Measurements from ENCODE around the gene TLR6.
"Not testable (repeated sequence)": the region's sequence is repeated elsewhere in the genome, so short reads cannot be mapped to it uniquely, and the experiment has no call there.

The TLR6 gene

DNA sequence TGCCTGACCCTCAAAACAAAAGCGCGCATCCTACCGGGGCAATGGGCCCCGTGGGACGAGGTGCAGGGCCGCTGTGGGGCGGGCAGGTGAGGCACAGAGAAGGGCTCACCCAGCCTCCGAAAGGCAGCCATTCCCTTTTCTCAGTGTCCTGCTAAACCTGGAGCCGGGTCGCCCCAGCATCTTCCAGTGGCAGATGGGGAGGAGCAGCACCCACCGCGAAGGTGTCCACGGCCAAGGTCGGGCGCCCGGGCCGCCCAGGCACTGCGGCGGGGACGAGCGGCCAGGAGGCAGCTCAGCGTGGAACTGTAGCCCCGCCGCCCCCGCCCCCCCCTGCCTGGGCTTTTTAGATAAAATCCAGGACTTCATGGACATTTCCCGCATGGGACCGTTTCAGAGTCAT, 32.9 kb downstream of the TLR6 start:
- DNase-seq (ENCODE audit: extremely low read depth in 1 of 2, low read depth in 1 of 2): no peak

DNA sequence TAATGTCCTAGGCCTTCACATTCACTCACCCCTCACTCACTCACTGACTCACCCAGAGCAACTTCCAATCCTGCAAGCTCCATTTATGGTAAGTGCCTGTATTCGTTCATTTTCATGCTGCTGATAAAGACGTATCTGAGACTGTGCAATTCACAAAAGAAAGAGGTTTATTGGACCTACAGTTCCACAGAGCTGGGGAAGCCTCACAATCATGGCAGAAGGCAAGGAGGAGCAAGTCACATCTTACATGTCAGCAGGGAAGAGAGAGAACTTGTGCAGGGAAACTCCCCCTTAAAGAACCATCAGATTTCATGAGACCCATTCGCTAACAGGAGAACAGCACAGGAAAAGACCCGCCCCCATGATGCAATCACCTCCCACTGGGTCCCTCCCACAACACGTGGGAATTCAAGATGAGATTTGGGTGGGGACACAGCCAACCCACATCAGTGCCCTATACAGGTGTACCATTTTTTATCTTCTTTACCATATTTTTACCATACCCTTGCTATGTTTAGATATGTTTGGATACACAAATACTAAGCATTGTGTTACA, 33.8 kb downstream of the TLR6 start:
- no peak for DNase-seq (ENCODE audit: extremely low read depth in 1 of 2, low read depth in 1 of 2)

DNA sequence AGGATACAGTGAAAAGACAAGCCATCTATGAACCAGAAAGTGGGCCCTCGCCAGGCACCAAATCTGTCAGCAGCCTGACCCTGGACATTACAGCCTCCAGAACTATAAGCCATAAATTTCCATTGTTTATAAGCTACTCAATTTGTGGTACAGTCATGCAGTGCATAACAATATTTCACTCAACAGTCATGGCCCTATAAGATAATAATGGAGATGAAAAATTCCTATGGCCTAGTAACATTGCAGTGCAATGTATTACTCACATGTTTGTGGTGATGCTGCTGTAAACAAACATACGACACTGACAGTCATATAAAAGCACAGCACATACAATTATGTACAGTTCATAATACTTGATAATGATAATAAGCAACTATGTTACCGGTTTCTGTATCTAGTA, 34.9 kb downstream of the TLR6 start:
- no peak for DNase-seq (ENCODE audit: extremely low read depth in 1 of 2, low read depth in 1 of 2)

DNA sequence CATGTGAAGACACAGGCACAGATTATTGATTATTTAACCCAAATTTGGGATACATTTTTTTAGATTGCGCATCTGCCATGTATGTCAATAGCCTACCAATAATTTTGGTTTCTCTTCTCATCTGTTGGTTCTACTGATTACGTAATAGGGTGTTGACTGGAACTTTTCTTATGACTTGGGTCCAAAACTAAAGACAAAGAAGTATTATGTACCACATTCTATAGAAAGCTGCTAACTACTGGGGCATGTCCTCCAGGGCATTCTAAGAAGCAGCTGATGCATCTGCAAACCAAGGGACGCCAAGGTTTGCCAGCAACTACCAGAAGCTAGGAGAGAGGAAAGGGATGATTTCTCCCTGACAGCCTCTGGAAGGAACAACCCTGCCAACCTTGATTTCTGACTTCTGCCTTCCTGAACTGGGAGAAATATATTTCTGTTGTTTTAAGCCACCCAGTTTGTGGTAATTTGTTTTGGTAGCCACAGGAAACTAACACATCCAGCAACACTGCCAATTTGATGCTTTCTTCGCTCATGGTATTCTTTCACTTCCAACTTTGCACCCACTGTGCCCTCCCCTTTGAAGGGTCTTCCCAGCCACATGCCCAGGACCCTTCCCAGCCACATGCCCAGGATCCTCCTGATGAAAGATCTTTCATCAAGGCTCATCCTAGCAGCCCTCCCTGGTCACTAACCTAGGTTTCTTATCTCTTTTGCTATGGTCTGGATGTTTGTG, 36.1 kb downstream of the TLR6 start:
- no peak for DNase-seq (ENCODE audit: extremely low read depth in 1 of 2, low read depth in 1 of 2)

DNA sequence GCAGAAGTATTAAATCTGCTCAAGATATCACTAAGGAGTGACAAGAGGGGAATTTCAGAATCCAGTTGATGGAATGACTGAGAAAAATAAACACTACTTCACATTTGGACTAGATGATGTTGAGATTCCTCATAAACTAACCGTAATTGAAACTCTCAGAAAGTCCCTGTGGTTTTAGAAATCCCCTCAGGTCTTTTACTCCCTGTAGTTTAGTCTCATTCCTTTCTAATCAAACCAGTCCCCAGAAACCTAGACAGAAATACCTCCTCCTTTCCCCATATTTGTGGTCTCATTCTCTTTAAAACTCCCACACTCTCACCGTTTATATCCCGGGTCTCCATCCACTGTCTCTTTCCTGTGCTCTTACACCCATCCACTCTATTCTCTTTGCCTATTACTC, 37.0 kb downstream of the TLR6 start:
- no peak for DNase-seq (ENCODE audit: extremely low read depth in 1 of 2, low read depth in 1 of 2)

DNA sequence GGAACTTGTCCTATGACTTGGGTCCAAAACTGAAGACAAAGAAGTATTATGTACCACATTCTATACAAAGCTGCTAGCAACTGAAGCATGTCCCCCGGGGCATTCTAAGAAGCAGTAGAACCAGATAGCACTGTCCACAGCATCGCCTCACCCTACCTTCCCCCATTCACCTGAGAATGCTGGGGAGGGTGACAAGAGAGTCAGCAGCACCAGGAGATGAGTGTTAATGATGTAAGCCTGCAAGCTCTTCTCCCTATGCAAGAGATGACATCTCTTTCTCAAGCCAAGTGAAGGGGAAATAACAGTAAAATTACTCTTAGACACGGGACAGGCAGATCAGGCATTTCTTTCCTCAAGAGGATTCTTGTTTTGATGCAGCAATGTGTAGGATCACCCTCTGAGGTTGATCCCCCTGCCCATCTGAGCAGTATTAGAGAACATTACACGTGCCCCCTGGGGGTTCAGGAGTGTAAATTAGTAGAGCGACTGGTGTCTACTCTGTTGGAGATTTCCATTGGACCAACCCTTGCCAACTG, 38.1 kb downstream of the TLR6 start:
- no peak for DNase-seq (ENCODE audit: extremely low read depth in 1 of 2, low read depth in 1 of 2)

DNA sequence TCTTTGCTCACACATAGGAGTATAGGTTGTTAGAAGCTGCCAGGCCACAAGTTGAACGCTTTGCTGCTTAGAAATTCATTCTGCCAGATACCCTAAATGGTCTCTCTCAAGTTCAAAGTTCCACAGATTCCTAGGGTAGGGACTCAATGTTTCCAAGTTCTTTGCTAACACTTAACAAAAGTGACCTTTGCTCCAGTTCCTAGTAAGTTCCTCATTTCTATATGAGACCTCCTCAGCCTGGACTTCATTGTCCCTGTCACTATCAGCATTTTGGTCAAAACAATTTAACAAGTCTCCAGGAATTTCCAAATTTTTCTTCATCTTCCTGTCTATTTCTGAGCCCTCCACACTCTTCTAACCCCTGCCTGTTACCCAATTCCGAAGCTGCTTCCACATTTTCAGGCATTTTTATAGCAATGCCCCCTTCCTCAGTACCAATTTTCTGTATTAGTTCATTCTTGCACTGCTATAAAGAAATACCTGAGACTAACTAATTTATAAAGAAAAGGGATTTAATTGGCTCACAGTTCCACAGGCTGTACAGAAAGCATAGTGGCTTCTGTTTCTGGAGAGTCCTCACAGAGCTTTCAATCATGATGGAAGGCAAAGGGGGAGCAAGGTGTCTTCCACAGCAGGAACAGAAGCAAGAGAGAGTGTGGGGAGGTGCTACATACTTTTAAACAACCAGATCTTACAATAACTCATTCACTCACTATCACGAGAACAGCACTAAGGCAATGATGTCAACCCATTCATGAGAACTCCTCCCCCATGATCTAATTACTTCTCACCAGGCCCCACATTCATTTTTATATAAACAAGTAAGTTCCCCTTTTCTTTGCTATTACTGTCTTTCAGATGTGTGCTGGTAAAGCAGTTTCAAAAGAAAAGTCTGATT, 40.5 kb downstream of the TLR6 start:
- no peak for DNase-seq (ENCODE audit: extremely low read depth in 1 of 2, low read depth in 1 of 2)

DNA sequence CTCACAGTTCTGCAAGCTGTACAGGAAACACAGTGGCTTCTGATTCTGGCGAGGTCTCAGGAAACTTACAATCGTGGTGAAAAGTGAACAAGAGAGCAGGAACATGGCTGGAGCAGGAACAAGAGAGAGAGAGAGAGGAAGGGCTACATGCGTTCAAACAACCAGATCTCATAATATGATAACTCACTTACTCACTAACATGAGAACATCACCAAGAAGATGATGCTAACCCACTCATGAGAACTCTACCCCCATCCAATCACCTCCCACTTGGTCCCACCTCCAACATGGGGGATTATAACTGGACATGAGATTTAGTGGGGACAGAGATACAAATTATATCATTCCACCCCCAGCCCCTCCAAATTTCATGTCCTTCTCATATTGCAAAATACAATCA, 42.2 kb downstream of the TLR6 start:
- DNase-seq (ENCODE audit: extremely low read depth in 1 of 2, low read depth in 1 of 2): no peak

DNA sequence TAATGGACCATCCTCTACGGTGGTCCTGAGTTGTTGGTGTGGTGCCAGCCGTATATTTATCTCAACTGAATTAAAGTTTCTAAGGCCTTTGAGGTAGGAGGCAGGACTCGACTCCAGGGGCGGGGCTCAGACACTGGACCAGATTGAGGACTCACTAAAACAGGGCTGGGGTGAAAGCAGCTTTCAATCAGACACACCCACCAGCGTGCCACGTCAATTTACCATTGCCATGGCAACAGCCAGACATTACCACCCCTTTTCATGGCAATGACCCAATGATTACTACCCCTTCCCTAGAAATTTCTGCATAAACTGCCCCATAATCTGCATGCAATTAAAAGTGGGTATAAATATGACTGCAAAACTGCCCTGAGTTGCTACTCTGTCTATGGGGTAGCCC, 45.3 kb downstream of the TLR6 start:
- no peak for DNase-seq (ENCODE audit: extremely low read depth in 1 of 2, low read depth in 1 of 2)

DNA sequence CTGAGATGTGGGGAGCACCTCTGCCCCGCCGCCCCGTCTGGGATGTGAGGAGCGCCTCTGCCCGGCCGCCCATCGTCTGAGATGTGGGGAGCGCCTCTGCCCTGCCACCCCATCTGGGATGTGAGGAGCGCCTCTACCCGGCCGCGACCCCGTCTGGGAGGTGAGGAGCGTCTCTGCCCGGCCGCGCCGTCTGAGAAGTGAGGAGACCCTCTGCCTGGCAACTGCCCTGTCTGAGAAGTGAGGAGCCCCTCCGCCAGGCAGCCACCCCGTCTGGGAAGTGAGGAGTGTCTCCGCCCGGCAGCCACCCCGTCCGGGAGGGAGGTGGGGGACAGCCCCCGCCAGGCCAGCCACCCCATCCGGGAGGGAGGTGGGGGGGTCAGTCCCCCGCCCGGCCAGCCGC, 49.2 kb downstream of the TLR6 start:
- DNase-seq (ENCODE audit: extremely low read depth in 1 of 2, low read depth in 1 of 2): not testable (repeated sequence)

DNA sequence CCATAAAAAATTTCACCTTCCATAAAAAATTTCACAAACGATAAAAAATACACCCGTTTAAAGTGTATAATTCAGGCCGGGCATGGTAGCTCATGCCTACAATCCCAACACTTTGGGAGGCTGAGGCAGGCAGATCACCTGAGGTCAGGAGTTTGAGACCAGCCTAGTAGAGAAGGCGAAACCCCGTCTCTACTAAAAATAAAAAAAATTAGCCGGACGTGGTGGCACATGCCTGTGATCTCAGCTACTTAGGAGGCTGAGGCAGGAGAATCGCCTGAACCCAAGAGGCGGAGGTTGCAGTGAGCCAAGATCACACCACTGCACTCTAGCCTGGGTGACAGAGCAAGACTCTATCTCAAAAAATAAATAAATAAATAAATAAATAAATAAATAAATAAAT, 50.4 kb downstream of the TLR6 start:
- DNase-seq (ENCODE audit: extremely low read depth in 1 of 2, low read depth in 1 of 2): not testable (repeated sequence)

DNA sequence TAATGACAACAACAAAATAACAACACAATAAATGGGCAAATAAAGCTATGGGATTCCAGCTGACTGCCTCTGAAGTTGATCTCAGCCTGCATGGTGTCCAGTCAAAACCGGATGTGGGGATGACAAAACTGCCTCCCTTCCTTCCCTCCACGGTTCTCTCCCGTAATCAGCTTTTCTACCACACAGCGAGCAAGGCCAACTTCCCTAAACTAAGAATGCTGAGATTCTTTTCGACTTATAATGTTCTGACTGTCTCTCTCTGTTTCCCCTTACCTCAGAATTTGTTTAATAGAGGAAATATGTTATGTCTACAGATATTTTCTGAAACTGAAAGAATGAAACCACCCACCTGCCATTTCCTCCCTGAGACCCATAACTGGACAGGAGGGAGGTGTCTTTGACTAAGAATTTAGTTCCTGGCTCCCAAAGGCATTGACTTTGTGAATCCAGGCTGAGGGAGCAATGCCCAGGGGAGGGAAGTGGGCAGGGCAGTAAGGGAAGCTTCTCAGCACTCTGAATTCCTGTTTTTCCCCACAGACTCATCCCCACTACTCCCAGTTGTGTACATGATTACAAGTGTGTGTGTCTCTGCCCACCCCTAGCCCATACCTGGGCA, 51.0 kb downstream of the TLR6 start:
- DNase-seq (ENCODE audit: extremely low read depth in 1 of 2, low read depth in 1 of 2): no peak

DNA sequence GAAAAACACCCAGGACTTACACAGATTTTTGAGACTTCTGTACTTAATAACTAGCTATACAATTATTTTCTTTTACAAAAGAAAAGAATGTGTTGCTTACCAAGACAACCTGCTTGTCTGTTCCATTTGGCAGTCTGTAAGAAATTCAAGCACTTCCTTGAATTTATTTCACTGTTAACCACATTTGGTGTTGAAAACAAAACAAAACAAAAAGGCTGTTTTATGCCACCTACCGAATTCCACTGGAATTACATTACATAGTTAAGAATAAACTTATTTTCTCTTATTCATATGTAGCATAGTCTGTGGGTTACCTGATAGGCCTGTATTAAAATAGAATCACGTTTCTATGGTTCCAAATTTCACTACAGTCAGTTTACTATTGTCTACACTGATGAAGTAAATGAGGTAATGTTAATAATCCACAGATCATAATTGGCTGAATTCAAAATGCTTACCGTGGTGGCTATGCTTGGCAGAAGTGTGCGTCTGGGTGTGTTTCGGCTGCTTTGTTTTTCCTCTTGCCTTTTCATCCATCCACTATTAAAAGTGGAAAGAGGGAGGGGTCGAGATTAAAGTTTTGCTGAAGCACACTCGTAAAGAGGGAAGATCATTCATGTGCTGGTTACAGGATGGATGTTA, 51.8 kb downstream of the TLR6 start, which contains the start of gene TLR1:
TLR1 (minus strand) TSS at position 138 of the 642 bp plus-strand sequence. CDS start 5,960 bp downstream, outside the sequence.
- no peak for DNase-seq (ENCODE audit: extremely low read depth in 1 of 2, low read depth in 1 of 2)

DNA sequence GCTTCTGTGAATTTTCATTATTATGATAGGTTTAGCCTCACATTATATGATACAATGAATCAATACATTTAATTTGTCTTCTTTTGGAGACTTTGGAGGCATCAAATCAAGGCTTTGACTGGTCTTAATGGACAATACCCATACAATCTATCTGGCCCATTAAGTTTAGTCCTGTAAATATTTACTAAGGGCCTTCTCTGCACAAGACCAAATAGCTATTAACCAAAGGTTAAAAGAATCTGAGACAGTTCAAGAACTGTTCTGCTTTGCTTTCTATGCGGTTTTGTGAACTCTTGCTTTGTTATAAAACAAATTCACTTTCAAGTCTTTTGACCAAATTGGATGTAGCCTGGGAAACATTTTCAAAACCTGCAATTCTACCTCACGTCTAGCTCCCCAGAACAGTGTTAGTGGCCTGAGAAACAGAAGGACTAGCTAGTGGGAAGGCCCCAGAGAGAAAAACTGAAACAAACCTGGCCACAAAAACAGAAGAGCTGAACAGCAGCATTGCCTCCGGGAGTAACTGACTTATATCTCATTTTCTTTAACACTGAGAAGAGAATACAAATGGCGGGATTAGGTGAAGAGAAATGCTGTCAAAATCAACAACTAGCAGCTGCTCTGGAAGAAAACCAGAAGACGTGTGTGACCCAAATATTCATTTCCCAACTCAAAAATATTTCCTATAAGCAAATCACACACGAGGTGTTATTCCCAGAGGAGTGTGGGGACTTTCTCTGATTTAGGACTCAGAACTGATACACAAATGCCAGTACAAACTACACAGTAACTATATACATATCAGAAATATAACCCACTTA, 52.6 kb downstream of the TLR6 start:
- DNase-seq (ENCODE audit: extremely low read depth in 1 of 2, low read depth in 1 of 2): no peak

DNA sequence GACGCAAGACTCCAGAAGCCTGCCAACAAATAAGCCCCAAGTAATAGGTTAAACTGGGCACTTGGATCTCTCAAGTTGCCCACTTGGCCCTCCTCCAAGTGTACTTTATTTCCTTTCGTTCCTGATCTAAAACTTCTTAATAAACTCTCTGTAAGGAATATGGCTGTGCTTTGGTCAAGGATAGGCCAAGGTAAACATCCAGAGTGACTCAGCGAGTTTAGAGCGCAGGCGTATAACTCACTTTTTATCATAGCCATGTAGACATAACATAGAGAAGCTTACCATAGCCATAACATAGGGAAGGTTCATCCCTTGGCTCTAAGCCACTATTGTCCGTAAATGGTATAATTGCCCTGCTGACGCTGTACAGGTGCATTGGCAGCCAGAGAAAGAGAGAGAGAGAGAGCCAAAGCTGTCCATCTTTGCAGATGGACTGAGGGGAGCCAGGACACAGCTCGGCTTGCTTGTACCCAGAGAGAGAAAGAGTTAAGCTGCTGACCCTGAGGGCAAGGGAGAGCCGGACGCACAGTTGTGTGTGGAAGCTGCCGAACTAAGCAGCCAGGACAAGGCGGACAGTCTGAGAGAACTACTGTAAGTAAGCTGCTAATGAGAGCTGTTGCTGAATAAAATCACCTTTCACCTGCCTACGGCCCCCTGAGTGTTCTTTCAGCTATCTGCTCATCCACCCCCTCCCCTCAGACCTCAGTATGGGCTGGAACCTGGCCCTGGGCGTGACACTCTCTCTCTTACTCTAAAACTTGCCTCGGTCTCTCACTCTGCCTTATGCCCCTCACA, 53.9 kb downstream of the TLR6 start:
- no peak for DNase-seq (ENCODE audit: extremely low read depth in 1 of 2, low read depth in 1 of 2)

DNA sequence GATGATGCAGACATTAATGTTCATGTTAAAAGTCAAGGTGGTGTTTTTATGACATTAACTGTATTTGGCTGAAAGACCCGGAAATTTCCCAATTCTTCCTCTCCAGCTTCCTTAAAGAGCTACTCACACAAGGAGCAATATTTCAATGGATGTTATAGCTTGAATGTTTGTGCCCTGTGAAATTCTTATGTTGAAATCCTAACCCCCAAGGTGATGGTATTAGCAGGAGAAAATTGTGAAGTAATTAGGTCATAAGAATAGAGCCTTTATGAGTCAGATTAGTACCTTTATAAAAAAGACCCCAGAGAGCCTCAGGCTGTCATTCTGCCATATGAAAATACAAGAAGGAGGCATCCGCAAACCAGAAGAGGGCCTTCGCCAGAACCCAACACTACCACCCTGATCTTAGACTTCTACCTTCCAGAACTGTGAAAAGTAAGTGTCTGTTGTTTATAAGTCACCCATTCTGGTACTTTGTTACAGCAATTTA, 55.6 kb downstream of the TLR6 start:
- no peak for DNase-seq (ENCODE audit: extremely low read depth in 1 of 2, low read depth in 1 of 2)

DNA sequence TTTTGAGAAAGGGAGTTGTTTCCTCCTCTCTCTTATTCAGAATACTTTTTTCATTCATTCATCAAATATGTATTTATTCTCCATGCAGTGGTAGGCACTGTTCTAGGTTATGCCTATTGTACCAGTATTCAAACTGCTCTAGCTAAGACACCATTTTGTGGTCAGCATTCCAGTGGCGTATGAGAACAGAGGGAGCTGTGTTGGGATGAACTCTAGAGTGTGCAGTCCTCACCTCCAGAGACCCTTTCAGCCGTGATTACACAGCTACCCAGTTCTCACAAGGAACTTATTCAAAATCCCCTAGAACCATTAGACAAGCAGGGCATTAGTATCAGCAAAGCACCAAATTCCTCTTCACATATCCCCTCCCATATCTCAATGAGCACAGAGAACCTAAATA, 56.3 kb downstream of the TLR6 start:
- no peak for DNase-seq (ENCODE audit: extremely low read depth in 1 of 2, low read depth in 1 of 2)

DNA sequence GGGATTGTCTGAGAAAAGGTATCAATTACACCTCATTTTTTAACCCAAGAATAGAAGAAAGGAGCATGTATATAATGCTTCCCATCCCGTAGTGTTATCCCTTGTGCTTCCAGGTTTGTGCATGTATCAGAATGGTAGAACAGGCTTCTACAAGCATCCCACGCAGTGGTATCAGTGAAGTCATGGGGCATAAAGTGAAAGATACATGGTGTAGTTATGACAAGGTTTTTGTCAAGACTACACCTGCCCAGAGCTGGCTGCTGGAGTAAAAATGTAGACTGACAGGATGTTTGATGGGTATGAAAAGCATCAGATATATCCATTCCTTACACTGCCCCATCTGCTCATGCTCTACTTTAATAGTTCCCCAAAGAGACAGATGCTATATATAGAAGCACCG, 61.5 kb downstream of the TLR6 start:
- DNase-seq (ENCODE audit: extremely low read depth in 1 of 2, low read depth in 1 of 2): no peak

DNA sequence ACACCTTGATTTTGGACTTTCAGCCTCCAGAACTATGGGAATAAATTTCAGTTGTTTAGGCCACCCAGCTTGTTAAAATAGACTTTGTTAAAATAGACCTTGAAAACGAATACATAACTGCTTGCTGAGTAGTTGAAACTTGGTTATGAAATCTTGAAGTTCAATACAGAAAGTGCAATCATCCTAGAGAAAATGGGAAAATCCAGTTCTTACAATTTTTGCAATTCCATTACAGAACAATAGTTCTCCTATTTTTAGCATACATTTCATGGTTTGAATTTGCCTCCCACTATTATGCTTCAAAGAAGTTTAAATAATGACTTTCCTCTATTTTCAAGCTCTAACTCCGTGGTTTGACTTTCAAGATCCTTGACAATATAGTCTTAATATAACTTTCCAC, 62.6 kb downstream of the TLR6 start:
- no peak for DNase-seq (ENCODE audit: extremely low read depth in 1 of 2, low read depth in 1 of 2)
